ENCODE data around the gene TAMALIN. TPM values are rescaled to one million over a fixed set of nuclear protein-coding genes. Genes with fewer than 3 reads are reported as not detected.

Gene TAMALIN
- total RNA-seq = 10 to 100 TPM; 13.5 to 16.5 (median 15.3) TPM

- ATAC-seq (peak; percentile 79 to 81), DNase-seq (peak; percentile 83)
- no peaks in the 10 kb centered on the region for H3K9me3 Mint-ChIP-seq
- peaks cover 3% of the 10 kb centered on the region for H3K27me3 Mint-ChIP-seq (ENCODE audit: low read depth)
- H3K4me1 Mint-ChIP-seq (ENCODE audit: low read depth) = peaks cover 23% of the 10 kb centered on the region
- peak within 1 kb of the TSS; percentile 86 for H3K4me3 Mint-ChIP-seq
- H3K36me3 Mint-ChIP-seq (ENCODE audit: insufficient read depth) = peaks cover 6% of the 10 kb centered on the region
Measured at GRCh38 chr12:52006726-52007157, at the start of gene TAMALIN. Gene TAMALIN, plus strand, starts transcription at chr12:52006946. Its CDS starts 74 bp downstream, at chr12:52007020.

GRCh38 chr12:51958542-51958941, 48.2 kb upstream of the TAMALIN start:
- Mint-ChIP-seq H3K4me1 (ENCODE audit: low read depth) (peaks cover 53% of the 10 kb centered on the region), H3K4me3 (no peak overlapping the region), H3K36me3 (ENCODE audit: insufficient read depth) (peaks cover 8% of the 10 kb centered on the region), H3K27me3 (ENCODE audit: low read depth) (no peaks in the 10 kb centered on the region), H3K9me3 (no peaks in the 10 kb centered on the region)
- DNase-seq = no peak
- ATAC-seq = no peak

DNA sequence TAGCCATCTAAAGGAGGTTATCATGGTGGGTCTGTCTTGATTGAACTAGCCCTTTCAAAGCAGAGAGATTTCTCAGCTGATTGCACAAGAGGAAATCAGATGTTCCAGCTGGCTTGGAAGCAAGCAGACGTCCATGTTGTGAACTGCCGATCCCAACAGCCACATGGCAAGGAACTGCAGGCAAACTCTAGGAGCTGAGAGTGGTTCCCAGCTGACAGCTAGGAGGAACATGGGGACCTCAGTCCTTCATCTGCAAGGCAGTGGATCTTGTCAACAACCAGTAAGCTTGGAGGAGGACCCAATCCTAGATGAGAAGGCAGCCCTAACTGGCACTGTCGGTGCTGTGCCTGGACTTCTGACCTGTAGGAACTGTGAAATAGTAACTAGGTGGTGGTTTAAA, 47.5 kb upstream of the TAMALIN start:
- no peaks in the 10 kb centered on the region for H3K9me3 Mint-ChIP-seq
- H3K4me3 Mint-ChIP-seq = no peak overlapping the region
- DNase-seq (no peak), ATAC-seq (no peak)
- no peaks in the 10 kb centered on the region for H3K27me3 Mint-ChIP-seq (ENCODE audit: low read depth)
- peaks cover 8% of the 10 kb centered on the region for H3K36me3 Mint-ChIP-seq (ENCODE audit: insufficient read depth)
- peaks cover 46% of the 10 kb centered on the region for H3K4me1 Mint-ChIP-seq (ENCODE audit: low read depth)

GRCh38 chr12:51959921-51960320, 46.8 kb upstream of the TAMALIN start:
- Mint-ChIP-seq H3K9me3 (no peaks in the 10 kb centered on the region), H3K27me3 (ENCODE audit: low read depth) (no peaks in the 10 kb centered on the region), H3K36me3 (ENCODE audit: insufficient read depth) (peaks cover 12% of the 10 kb centered on the region), H3K4me3 (no peak overlapping the region), H3K4me1 (ENCODE audit: low read depth) (peaks cover 41% of the 10 kb centered on the region)
- DNase-seq = no peak
- ATAC-seq = no peak

GRCh38 chr12:51960488-51960887, 46.3 kb upstream of the TAMALIN start:
- Mint-ChIP-seq H3K27me3 (ENCODE audit: low read depth) (no peaks in the 10 kb centered on the region), H3K36me3 (ENCODE audit: insufficient read depth) (peaks cover 12% of the 10 kb centered on the region), H3K9me3 (no peaks in the 10 kb centered on the region), H3K4me1 (ENCODE audit: low read depth) (peaks cover 38% of the 10 kb centered on the region), H3K4me3 (no peak overlapping the region)
- DNase-seq (no peak), ATAC-seq (no peak)

DNA sequence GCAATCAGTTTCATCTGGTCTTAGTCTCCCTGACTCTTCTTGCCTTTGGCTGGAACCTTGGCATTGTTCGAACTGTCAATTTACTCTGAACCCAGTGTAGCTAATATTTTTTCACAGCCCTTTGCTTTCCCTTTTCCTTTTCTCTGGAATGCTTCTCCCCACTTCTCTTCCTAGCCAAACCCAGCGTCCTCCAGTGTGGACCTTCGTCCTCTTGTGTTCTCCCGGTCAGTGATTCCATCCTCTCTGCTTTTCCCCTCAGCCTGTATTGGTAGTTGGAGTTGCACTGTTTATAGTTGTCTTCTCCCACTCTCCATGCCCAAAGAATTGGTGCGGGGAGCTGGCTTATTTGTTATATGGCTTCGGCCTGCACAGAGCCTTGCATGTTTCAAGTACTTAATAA, 45.9 kb upstream of the TAMALIN start:
- peaks cover 12% of the 10 kb centered on the region for H3K36me3 Mint-ChIP-seq (ENCODE audit: insufficient read depth)
- ATAC-seq = no peak
- H3K4me1 Mint-ChIP-seq (ENCODE audit: low read depth) = peaks cover 36% of the 10 kb centered on the region
- no peaks in the 10 kb centered on the region for H3K9me3 Mint-ChIP-seq
- H3K4me3 Mint-ChIP-seq = no peak overlapping the region
- DNase-seq = no peak
- no peaks in the 10 kb centered on the region for H3K27me3 Mint-ChIP-seq (ENCODE audit: low read depth)

DNA sequence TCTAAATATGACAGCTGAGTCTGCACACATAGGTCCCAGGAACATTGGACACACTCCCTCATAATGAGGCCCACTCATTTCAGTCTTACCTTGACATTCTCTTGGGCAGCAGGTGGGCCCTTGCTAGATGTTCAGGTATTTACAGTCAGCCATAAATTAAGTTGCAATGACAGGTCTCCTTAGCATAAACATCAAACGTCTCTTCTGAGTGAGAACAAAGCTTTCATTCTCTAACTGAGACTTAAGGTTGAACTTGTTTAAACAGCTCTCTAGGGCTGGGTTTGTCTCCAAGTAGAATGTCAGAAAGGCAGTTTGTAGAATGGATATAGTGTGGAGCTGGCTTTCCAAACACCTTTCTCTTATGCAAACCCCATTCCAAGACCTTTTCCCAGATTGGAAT, 44.9 kb upstream of the TAMALIN start:
- Mint-ChIP-seq H3K4me3 (no peak overlapping the region), H3K9me3 (no peaks in the 10 kb centered on the region), H3K27me3 (ENCODE audit: low read depth) (no peaks in the 10 kb centered on the region), H3K4me1 (ENCODE audit: low read depth) (peaks cover 33% of the 10 kb centered on the region), H3K36me3 (ENCODE audit: insufficient read depth) (peaks cover 12% of the 10 kb centered on the region)
- ATAC-seq = no peak
- no peak for DNase-seq

GRCh38 chr12:51962737-51963136, 44.0 kb upstream of the TAMALIN start:
- ATAC-seq (no peak), DNase-seq (no peak)
- peaks cover 12% of the 10 kb centered on the region for H3K36me3 Mint-ChIP-seq (ENCODE audit: insufficient read depth)
- H3K9me3 Mint-ChIP-seq = no peaks in the 10 kb centered on the region
- H3K4me1 Mint-ChIP-seq (ENCODE audit: low read depth) = peaks cover 31% of the 10 kb centered on the region
- no peak overlapping the region for H3K4me3 Mint-ChIP-seq
- no peaks in the 10 kb centered on the region for H3K27me3 Mint-ChIP-seq (ENCODE audit: low read depth)

DNA sequence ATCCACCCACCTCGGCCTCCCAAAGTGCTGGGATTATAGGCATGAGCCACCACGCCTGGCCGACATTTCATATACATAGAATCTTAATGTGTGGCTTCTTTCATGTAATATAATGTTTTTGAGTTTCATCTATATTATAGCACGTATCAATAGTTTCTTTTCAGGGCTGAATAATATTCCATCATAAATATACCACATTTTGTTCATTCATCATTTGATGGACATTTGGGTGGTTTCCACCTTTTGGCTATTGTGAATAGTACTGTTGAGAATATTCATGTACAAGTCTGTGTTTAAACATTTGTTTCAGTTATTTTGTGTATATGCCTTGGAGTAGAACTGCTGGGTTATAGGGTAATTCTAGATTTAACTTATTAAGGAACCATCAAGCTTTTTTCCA, 43.3 kb upstream of the TAMALIN start:
- H3K9me3 Mint-ChIP-seq = no peaks in the 10 kb centered on the region
- no peaks in the 10 kb centered on the region for H3K27me3 Mint-ChIP-seq (ENCODE audit: low read depth)
- DNase-seq (no peak), ATAC-seq (no peak)
- H3K4me3 Mint-ChIP-seq = no peak overlapping the region
- peaks cover 28% of the 10 kb centered on the region for H3K4me1 Mint-ChIP-seq (ENCODE audit: low read depth)
- peaks cover 11% of the 10 kb centered on the region for H3K36me3 Mint-ChIP-seq (ENCODE audit: insufficient read depth)

DNA sequence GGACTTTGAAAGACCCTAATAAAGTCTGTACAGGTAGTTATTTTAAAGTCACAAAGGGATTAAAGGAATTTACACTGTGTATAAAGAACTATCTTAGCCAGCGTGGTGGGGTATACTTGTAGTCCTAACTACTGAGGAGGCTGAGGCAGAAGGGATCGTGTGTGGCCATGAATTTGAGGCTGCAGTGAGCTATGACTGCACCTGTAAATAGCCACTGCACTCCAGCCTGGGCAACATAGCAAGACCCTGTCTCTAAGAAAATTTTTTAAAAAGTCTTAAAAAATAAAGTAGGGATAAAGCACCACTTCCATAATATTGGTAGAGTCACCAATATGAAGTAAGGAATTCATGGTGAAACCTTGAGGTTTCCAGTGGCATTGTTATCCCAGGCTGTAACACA, 37.1 kb upstream of the TAMALIN start:
- no peak for DNase-seq
- Mint-ChIP-seq H3K4me3 (no peak overlapping the region), H3K36me3 (ENCODE audit: insufficient read depth) (no peaks in the 10 kb centered on the region), H3K4me1 (ENCODE audit: low read depth) (peaks cover 48% of the 10 kb centered on the region), H3K9me3 (no peaks in the 10 kb centered on the region), H3K27me3 (ENCODE audit: low read depth) (no peaks in the 10 kb centered on the region)
- ATAC-seq = no peak

DNA sequence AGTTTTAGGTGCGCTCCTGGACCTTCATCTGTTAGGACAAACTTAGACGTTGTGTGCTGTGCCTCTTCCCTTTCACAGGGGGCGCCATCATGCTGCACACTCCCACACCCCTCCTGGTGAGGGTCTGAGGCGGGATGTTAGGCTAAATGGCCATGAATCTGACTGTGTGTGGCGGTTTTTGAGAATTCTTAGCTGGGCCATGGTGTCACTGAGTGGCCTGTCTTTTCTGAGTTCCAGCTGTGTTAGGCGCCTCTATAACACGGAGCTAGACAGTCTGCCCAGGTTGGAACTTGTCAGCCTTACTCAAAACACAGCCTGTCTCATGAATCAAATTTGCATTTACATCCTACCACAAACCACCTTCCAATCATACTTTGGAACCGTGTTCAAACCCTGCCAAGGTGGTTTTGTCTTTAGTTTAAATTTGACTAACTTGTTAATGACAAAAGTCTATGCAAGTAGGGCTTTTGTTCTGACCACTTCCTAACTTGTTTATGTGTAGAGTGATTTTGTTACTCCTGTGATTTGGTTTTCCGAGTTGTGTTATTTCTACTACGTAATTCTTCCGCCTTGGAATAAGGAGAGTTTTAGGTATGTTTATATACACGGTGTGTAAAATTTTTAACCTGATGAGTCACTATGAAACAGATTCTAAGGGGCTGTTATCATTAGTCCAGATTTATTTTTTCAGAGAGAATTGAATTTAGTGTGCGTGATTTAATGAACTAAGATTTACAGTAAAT, 35.7 kb upstream of the TAMALIN start:
- Mint-ChIP-seq H3K9me3 (no peaks in the 10 kb centered on the region), H3K36me3 (ENCODE audit: insufficient read depth) (peaks cover 7% of the 10 kb centered on the region), H3K4me1 (ENCODE audit: low read depth) (peaks cover 62% of the 10 kb centered on the region), H3K27me3 (ENCODE audit: low read depth) (no peaks in the 10 kb centered on the region), H3K4me3 (peak overlapping the region; percentile 33)
- ATAC-seq = peak; percentile 90 to 93
- DNase-seq = peak; percentile 12

GRCh38 chr12:51971679-51972421, 34.9 kb upstream of the TAMALIN start:
- DNase-seq (no peak), ATAC-seq (no peak)
- Mint-ChIP-seq H3K36me3 (ENCODE audit: insufficient read depth) (peaks cover 15% of the 10 kb centered on the region), H3K4me1 (ENCODE audit: low read depth) (peaks cover 65% of the 10 kb centered on the region), H3K4me3 (peak overlapping the region; percentile 33), H3K27me3 (ENCODE audit: low read depth) (no peaks in the 10 kb centered on the region), H3K9me3 (no peaks in the 10 kb centered on the region)

- Mint-ChIP-seq H3K27me3 (ENCODE audit: low read depth) (no peaks in the 10 kb centered on the region), H3K4me1 (ENCODE audit: low read depth) (peaks cover 65% of the 10 kb centered on the region), H3K4me3 (peak overlapping the region; percentile 37), H3K36me3 (ENCODE audit: insufficient read depth) (peaks cover 16% of the 10 kb centered on the region), H3K9me3 (no peaks in the 10 kb centered on the region)
- DNase-seq (no peak), ATAC-seq (no peak)
Measured at GRCh38 chr12:51972422-51972812, 34.3 kb upstream of the TAMALIN start.

DNA sequence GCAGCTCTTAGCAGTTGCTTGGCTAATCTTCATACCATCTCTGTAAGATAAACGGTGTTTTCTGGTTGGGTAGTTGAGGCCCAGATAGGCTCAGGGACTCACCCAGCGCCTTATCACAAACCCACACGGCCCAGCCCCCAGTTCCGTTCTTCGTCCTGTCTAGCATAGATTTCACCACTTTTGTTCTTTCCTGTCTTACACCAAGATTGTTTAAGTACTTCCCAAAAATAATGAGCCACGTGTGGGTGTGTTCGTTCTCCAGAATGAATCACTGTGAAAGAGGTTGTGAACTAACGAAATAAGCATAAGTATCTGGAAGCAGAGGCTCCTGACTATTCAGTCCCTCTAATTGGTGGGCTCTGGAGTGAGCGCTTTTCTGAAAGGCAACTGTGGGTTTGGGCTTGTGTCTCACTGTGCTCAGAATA, 33.9 kb upstream of the TAMALIN start:
- DNase-seq (peak; percentile 21), ATAC-seq (peak; percentile 48 to 63)
- no peaks in the 10 kb centered on the region for H3K27me3 Mint-ChIP-seq (ENCODE audit: low read depth)
- peaks cover 65% of the 10 kb centered on the region for H3K4me1 Mint-ChIP-seq (ENCODE audit: low read depth)
- no peaks in the 10 kb centered on the region for H3K9me3 Mint-ChIP-seq
- H3K4me3 Mint-ChIP-seq = peak overlapping the region; percentile 37
- peaks cover 20% of the 10 kb centered on the region for H3K36me3 Mint-ChIP-seq (ENCODE audit: insufficient read depth)

- DNase-seq (no peak), ATAC-seq (no peak)
- peaks cover 23% of the 10 kb centered on the region for H3K36me3 Mint-ChIP-seq (ENCODE audit: insufficient read depth)
- no peak overlapping the region for H3K4me3 Mint-ChIP-seq
- no peaks in the 10 kb centered on the region for H3K9me3 Mint-ChIP-seq
- H3K4me1 Mint-ChIP-seq (ENCODE audit: low read depth) = peaks cover 65% of the 10 kb centered on the region
- H3K27me3 Mint-ChIP-seq (ENCODE audit: low read depth) = no peaks in the 10 kb centered on the region
Measured at GRCh38 chr12:51973560-51973959, 33.2 kb upstream of the TAMALIN start.
